ENCODE data around the gene FZD1. TPM values are rescaled to one million over a fixed set of nuclear protein-coding genes. Genes with fewer than 3 reads are reported as not detected.

The FZD1 gene
- polyA plus RNA-seq, 4 donors: 56.0 to 83.1 (median 60.0) TPM

- DNase-seq (ENCODE audit: low read depth in 4 of 4, low spot score in 2 of 4): no peak
These were observed 870 bp downstream of the FZD1 start for GRCh38 chr7:91264924-91265681.

GRCh38 chr7:91265693-91266066 is 1.4 kb downstream of the FZD1 start:
- no peak for DNase-seq (ENCODE audit: low read depth in 4 of 4, low spot score in 2 of 4)

GRCh38 chr7:91266067-91266688 is 1.9 kb downstream of the FZD1 start:
- no peak for DNase-seq (ENCODE audit: low read depth in 4 of 4, low spot score in 2 of 4)

- no peak for DNase-seq (ENCODE audit: low read depth in 4 of 4, low spot score in 2 of 4)
These were observed 2.5 kb downstream of the FZD1 start for GRCh38 chr7:91266689-91267090.

GRCh38 chr7:91267171-91267955 is 3.1 kb downstream of the FZD1 start:
- DNase-seq (ENCODE audit: low read depth in 4 of 4, low spot score in 2 of 4): no peak

- no peak for DNase-seq (ENCODE audit: low read depth in 4 of 4, low spot score in 2 of 4)
These were observed 6.1 kb downstream of the FZD1 start for GRCh38 chr7:91270372-91270771.

- no peak for DNase-seq (ENCODE audit: low read depth in 4 of 4, low spot score in 2 of 4)
These were observed 12.7 kb downstream of the FZD1 start for GRCh38 chr7:91276909-91277308.

GRCh38 chr7:91280185-91280584 is 16.0 kb downstream of the FZD1 start:
- no peak for DNase-seq (ENCODE audit: low read depth in 4 of 4, low spot score in 2 of 4)

- no peak for DNase-seq (ENCODE audit: low read depth in 4 of 4, low spot score in 2 of 4)
These were observed 16.4 kb downstream of the FZD1 start for GRCh38 chr7:91280604-91281003.

GRCh38 chr7:91285696-91286355 is 21.6 kb downstream of the FZD1 start:
- DNase-seq (ENCODE audit: low read depth in 4 of 4, low spot score in 2 of 4): no peak

GRCh38 chr7:91286432-91286831 is 22.2 kb downstream of the FZD1 start:
- DNase-seq (ENCODE audit: low read depth in 4 of 4, low spot score in 2 of 4): no peak

- no peak for DNase-seq (ENCODE audit: low read depth in 4 of 4, low spot score in 2 of 4)
These were observed 23.3 kb downstream of the FZD1 start for GRCh38 chr7:91287371-91288084.

GRCh38 chr7:91288208-91288824 is 24.1 kb downstream of the FZD1 start:
- no peak for DNase-seq (ENCODE audit: low read depth in 4 of 4, low spot score in 2 of 4)

- DNase-seq (ENCODE audit: low read depth in 4 of 4, low spot score in 2 of 4): no peak
These were observed 25.5 kb downstream of the FZD1 start for GRCh38 chr7:91289633-91290254.

GRCh38 chr7:91291302-91291701 is 27.1 kb downstream of the FZD1 start:
- no peak for DNase-seq (ENCODE audit: low read depth in 4 of 4, low spot score in 2 of 4)

- DNase-seq (ENCODE audit: low read depth in 4 of 4, low spot score in 2 of 4): no peak
These were observed 27.7 kb downstream of the FZD1 start for GRCh38 chr7:91291902-91292301.

- DNase-seq (ENCODE audit: low read depth in 4 of 4, low spot score in 2 of 4): no peak
These were observed 28.3 kb downstream of the FZD1 start for GRCh38 chr7:91292506-91292905.

- no peak for DNase-seq (ENCODE audit: low read depth in 4 of 4, low spot score in 2 of 4)
These were observed 28.9 kb downstream of the FZD1 start for GRCh38 chr7:91293136-91293535.

- DNase-seq (ENCODE audit: low read depth in 4 of 4, low spot score in 2 of 4): no peak
These were observed 29.6 kb downstream of the FZD1 start for GRCh38 chr7:91293840-91294239.

Data from left renal cortex interstitium (tissue), 4 donors.